ENCODE measurements around the gene BFSP2.

- TF ChIP-seq CTCF (IDR thresholded peaks at IDR 0.05) (no peak), POLR2A (IDR thresholded peaks at IDR 0.05) (no peak)
These were observed 72.4 kb downstream of the BFSP2 start for GRCh38 chr3:133472242-133472641.
